ENCODE results near the gene SCAMP4. TPM values are rescaled to one million over a fixed set of nuclear protein-coding genes. Genes with fewer than 3 reads are reported as not detected.

SCAMP4 gene
- total RNA-seq, 1 experiment from 2014 or later = 69.0 TPM

- H3K23me2 ChIP-seq (ENCODE audit: insufficient read length, low read depth, low read length, poor library complexity, severe bottlenecking) = no peaks in the 10 kb centered on the region
- no peak overlapping the region for H2BK20ac ChIP-seq (ENCODE audit: low read depth, low read length, poor library complexity, severe bottlenecking)
- no peaks in the 10 kb centered on the region for H3K9me3 ChIP-seq (ENCODE audit: control insufficient read depth, low read depth, low read length)
- no peak overlapping the region for H2BK15ac ChIP-seq (ENCODE audit: low read depth, low read length)
- TF ChIP-seq CTCF (conservative IDR thresholded peaks at IDR 0.05) = no peak
- no peaks in the 10 kb centered on the region for H3K27me3 Mint-ChIP-seq (ENCODE audit: low read depth)
- no peak overlapping the region for H3K56ac ChIP-seq (ENCODE audit: insufficient read length, low read depth, low read length)
- no peaks in the 10 kb centered on the region for H3K79me1 ChIP-seq (ENCODE audit: insufficient read depth, low read depth, low read length, poor library complexity, severe bottlenecking)
- H2BK120ac ChIP-seq (ENCODE audit: low read depth, low read length, poor library complexity, severe bottlenecking) = no peak overlapping the region
- peaks cover 9 to 81% (median 58%) of the 10 kb centered on the region in 3 experiments; a peak in 6 of 7 replicates for H3K36me3 Mint-ChIP-seq (ENCODE audit: insufficient read depth in 1 of 3, low read depth in 3 of 3)
- no peaks in the 10 kb centered on the region for H3K79me2 ChIP-seq (ENCODE audit: insufficient read depth, low read length)
- no peak overlapping the region for H2BK5ac ChIP-seq (ENCODE audit: insufficient read length, low read length)
- no peak for DNase-seq
- H4K20me1 ChIP-seq (ENCODE audit: control insufficient read depth, insufficient read depth, insufficient read length) = no peaks in the 10 kb centered on the region
- no peak overlapping the region for H3K18ac ChIP-seq (ENCODE audit: insufficient read length, low read depth, low read length)
- no peak overlapping the region for H4K5ac ChIP-seq (ENCODE audit: insufficient read length, low read depth, low read length)
- H4K91ac ChIP-seq (ENCODE audit: insufficient read length, low read depth, low read length) = no peak overlapping the region
- H3K27ac Mint-ChIP-seq = no peak overlapping the region
- no peak overlapping the region for H3T11ph ChIP-seq (ENCODE audit: low read length)
- no peaks in the 10 kb centered on the region for H3K4me1 Mint-ChIP-seq
- no peak overlapping the region for H3K4me3 Mint-ChIP-seq
- no peak overlapping the region for H3K9ac ChIP-seq (ENCODE audit: extremely low read depth, insufficient read length, low read length)
- no peaks in the 10 kb centered on the region for H3K27me3 ChIP-seq (ENCODE audit: insufficient read depth, low read length)
- no CpG with 5 or more reads among the region's 19 CpGs for WGBS (ENCODE audit: extremely low coverage, insufficient read length, low lambda C conversion rate)
- H3K27ac ChIP-seq (ENCODE audit: insufficient read length, low read depth, low read length) = no peak overlapping the region
- no peaks in the 10 kb centered on the region; the same call in 1 of the 2 replicates for H3K4me1 ChIP-seq (ENCODE audit: insufficient read depth, low read length)
- H3K4ac ChIP-seq (ENCODE audit: low read depth, low read length) = no peak overlapping the region
- no peak overlapping the region for H2AFZ ChIP-seq (ENCODE audit: low read length)
- no peaks in the 10 kb centered on the region for H3K9me3 Mint-ChIP-seq
- H2AK5ac ChIP-seq (ENCODE audit: insufficient read length, low read length) = no peak overlapping the region
- no peak overlapping the region for H2BK12ac ChIP-seq (ENCODE audit: insufficient read length, low read depth, low read length)
- H3K4me2 ChIP-seq (ENCODE audit: insufficient read depth, insufficient read length, low read length) = no peak overlapping the region
- no peak overlapping the region for H4K8ac ChIP-seq (replicated peaks; ENCODE audit: insufficient read length, low read depth, low read length)
- no peak overlapping the region for H3K14ac ChIP-seq (ENCODE audit: insufficient read depth, low read length)
- no peak overlapping the region for H3K23ac ChIP-seq (ENCODE audit: insufficient read length, low read depth, low read length)
Measured at GRCh38 chr19:1920644-1921043, 15.4 kb downstream of the SCAMP4 start.

Measured in H9 (cell line).